ENCODE measurements around the gene SRPK1. TPM values are rescaled to one million over a fixed set of nuclear protein-coding genes. Genes with fewer than 3 reads are reported as not detected.

Gene SRPK1
- total and polyA plus RNA-seq, 2 of the 8 experiments (the other 6 are each of a cell fraction or from before 2014, with no cell fraction given): 25.7 to 116 TPM

- Histone ChIP-seq H3K4me3 (ENCODE audit: extremely low read depth in 1 of 4, insufficient read depth in 2 of 4, low read depth in 3 of 4, low read length in 4 of 4) (no peak overlapping the region), H3K27ac (ENCODE audit: low read depth, low read length) (no peak overlapping the region), H4K8ac (ENCODE audit: extremely low read depth, insufficient read depth, low read length) (no peak overlapping the region), H2AFZ (ENCODE audit: low read length) (no peak overlapping the region), H4K20me1 (replicated peaks in 1 of 2; ENCODE audit: control insufficient read depth in 1 of 2, insufficient read depth in 2 of 2, low read length in 2 of 2) (no peaks in the 10 kb centered on the region), H3K9ac (replicated peaks in 1 of 4; ENCODE audit: extremely low read depth in 1 of 4, low read depth in 3 of 4, low read length in 3 of 4) (no peak overlapping the region), H2BK12ac (ENCODE audit: low read depth, low read length) (no peak overlapping the region), H2BK5ac (ENCODE audit: low read depth, low read length) (no peak overlapping the region), H2AK5ac (ENCODE audit: low read depth, low read length) (no peak overlapping the region), H3K36me3 (ENCODE audit: control insufficient read depth in 2 of 4, insufficient read depth in 4 of 4, low read length in 3 of 4) (no peaks in the 10 kb centered on the region), H2BK120ac (replicated peaks; ENCODE audit: low read depth, low read length) (no peak overlapping the region), H2BK20ac (ENCODE audit: low read length) (no peak overlapping the region), H4K91ac (replicated peaks; ENCODE audit: insufficient read length, low read length) (no peak overlapping the region), H3K14ac (ENCODE audit: insufficient read length) (no peak overlapping the region), H3K4me2 (ENCODE audit: insufficient read depth in 1 of 2, low read depth in 2 of 2, low read length in 2 of 2) (no peak overlapping the region), H3K27me3 (replicated peaks in 1 of 4; ENCODE audit: control insufficient read depth in 3 of 4, extremely low read depth in 1 of 4, insufficient read depth in 3 of 4, low read length in 3 of 4) (no peaks in the 10 kb centered on the region), H4K5ac (ENCODE audit: insufficient read length, low read depth, low read length) (no peak overlapping the region), H3K18ac (ENCODE audit: extremely low read depth, low read length) (no peak overlapping the region), H2BK15ac (ENCODE audit: low read length) (no peak overlapping the region; the same call in 1 of the 2 replicates), H3K23me2 (ENCODE audit: low read depth, low read length) (no peaks in the 10 kb centered on the region), H3K4me1 (replicated peaks in 1 of 4; ENCODE audit: control insufficient read depth in 3 of 4, insufficient read depth in 4 of 4, low read length in 3 of 4) (no peaks in the 10 kb centered on the region), H3K79me2 (ENCODE audit: control insufficient read depth in 1 of 2, insufficient read depth in 2 of 2, low read length in 2 of 2) (no peaks in the 10 kb centered on the region), H3K56ac (replicated peaks; ENCODE audit: insufficient read length, low read depth, low read length) (no peak overlapping the region), H3K9me3 (ENCODE audit: insufficient read depth in 2 of 2, low read depth in 1 of 2, low read length in 1 of 2) (no peaks in the 10 kb centered on the region; a peak in 1 of 4 replicates), H3K23ac (ENCODE audit: insufficient read length) (no peak overlapping the region), H3K79me1 (ENCODE audit: low read depth, low read length) (no peaks in the 10 kb centered on the region), H3K4ac (replicated peaks; ENCODE audit: insufficient read length, low read depth, low read length) (no peak overlapping the region)
- FAIRE-seq (no peak), DNase-seq (ENCODE audit: low read depth in 1 of 2, low spot score in 2 of 2) (no peak)
- CTCF ChIA-PET (ENCODE audit: partially characterized antibody): interaction anchor here (0.9 kb wide), 1 partner anchor 13 kb away, joined by 3 read pairs; no protein-coding TSS in a partner anchor
- POLR2A ChIA-PET (ENCODE audit: partially characterized antibody): interaction anchor here (2.4 kb wide), 1 partner anchor 12 kb away, joined by 9 read pairs; no protein-coding TSS in a partner anchor
- 100% methylated on average over 1 of the region's 1 CpG; no CpG with 5 or more reads in 1 of the 2 experiments for WGBS, 2 experiments (ENCODE audit: extremely low coverage in 1 of 2, insufficient coverage in 1 of 2, insufficient read length in 1 of 2, insufficient replicate concordance in 2 of 2, low coverage in 1 of 2, low lambda C conversion rate in 2 of 2, missing lambda C conversion rate in 1 of 2)
- TF ChIP-seq CREB1 (IDR thresholded peaks at IDR 0.05): no peak
- TF ChIP-seq RAD21 (IDR thresholded peaks at IDR 0.05 in 1 of 2, conservative IDR thresholded peaks at IDR 0.05 in 1 of 2; ENCODE audit: low read depth in 2 of 2, low read length in 2 of 2): no peak
- no peak for TF ChIP-seq TEAD4 (IDR thresholded peaks at IDR 0.05; ENCODE audit: low read depth, low read length)
- no peak for TF ChIP-seq E2F6 (IDR thresholded peaks at IDR 0.05)
- TF ChIP-seq YY1 (IDR thresholded peaks at IDR 0.05; ENCODE audit: low read depth, low read length): no peak
- no peak for TF ChIP-seq RNF2 (IDR thresholded peaks at IDR 0.05; ENCODE audit: borderline replicate concordance, low read depth, low read length, missing control alignments, poor library complexity, severe bottlenecking)
- no peak for TF ChIP-seq GABPA (IDR thresholded peaks at IDR 0.05; ENCODE audit: borderline replicate concordance, insufficient read depth, low read length)
- no peak for TF ChIP-seq TCF12 (IDR thresholded peaks at IDR 0.05; ENCODE audit: low read depth, low read length)
- TF ChIP-seq JUND (IDR thresholded peaks at IDR 0.05; ENCODE audit: low read length): no peak
- TF ChIP-seq RXRA (IDR thresholded peaks at IDR 0.05; ENCODE audit: insufficient read depth, low read depth, low read length): no peak
- no peak for TF ChIP-seq KDM4A (IDR thresholded peaks at IDR 0.05; ENCODE audit: low read depth, low read length, severe bottlenecking)
- no peak for TF ChIP-seq GTF2F1 (IDR thresholded peaks at IDR 0.05; ENCODE audit: borderline replicate concordance, low read depth, low read length)
- TF ChIP-seq ATF3 (IDR thresholded peaks at IDR 0.05; ENCODE audit: insufficient read depth, low read depth, low read length): no peak
Measured at GRCh38 chr6:35943390-35943789, 22.5 kb upstream of the SRPK1 start.
